ENCODE results near the gene GRIN2A.

GRIN2A gene

DNA sequence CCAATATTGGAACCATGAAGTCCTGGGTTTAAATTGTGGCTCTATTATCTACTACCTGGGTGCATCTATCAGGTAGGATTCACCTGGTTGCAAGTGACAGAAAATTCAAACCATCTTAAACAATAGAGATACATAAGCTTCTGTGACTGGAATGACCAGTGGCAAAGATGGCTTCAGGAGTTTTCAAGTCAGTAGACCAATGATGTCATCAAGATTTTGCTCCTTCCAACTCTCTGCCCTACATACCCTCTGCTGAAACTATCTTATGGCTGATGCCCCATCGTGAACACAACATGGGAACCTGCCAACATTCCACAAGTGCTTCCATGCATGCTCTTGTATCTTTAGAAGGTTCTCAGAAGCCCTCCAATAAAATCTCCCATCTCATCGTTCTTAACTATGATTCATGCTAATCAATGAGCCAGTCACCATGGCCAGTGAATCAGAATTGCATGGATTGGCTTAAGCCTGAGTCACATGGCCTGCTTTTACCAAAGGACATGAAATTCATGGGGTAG lies 180.9 kb downstream of the GRIN2A start:
- TF ChIP-seq SPI1 (IDR thresholded peaks at IDR 0.05; ENCODE audit: borderline replicate concordance, low read depth), result no peak
- no peak for TF ChIP-seq GABPA (IDR thresholded peaks at IDR 0.05; ENCODE audit: low read depth)
- TF ChIP-seq, protein P1, sequence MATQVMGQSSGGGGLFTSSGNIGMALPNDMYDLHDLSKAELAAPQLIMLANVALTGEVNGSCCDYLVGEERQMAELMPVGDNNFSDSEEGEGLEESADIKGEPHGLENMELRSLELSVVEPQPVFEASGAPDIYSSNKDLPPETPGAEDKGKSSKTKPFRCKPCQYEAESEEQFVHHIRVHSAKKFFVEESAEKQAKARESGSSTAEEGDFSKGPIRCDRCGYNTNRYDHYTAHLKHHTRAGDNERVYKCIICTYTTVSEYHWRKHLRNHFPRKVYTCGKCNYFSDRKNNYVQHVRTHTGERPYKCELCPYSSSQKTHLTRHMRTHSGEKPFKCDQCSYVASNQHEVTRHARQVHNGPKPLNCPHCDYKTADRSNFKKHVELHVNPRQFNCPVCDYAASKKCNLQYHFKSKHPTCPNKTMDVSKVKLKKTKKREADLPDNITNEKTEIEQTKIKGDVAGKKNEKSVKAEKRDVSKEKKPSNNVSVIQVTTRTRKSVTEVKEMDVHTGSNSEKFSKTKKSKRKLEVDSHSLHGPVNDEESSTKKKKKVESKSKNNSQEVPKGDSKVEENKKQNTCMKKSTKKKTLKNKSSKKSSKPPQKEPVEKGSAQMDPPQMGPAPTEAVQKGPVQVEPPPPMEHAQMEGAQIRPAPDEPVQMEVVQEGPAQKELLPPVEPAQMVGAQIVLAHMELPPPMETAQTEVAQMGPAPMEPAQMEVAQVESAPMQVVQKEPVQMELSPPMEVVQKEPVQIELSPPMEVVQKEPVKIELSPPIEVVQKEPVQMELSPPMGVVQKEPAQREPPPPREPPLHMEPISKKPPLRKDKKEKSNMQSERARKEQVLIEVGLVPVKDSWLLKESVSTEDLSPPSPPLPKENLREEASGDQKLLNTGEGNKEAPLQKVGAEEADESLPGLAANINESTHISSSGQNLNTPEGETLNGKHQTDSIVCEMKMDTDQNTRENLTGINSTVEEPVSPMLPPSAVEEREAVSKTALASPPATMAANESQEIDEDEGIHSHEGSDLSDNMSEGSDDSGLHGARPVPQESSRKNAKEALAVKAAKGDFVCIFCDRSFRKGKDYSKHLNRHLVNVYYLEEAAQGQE (IDR thresholded peaks at IDR 0.05; ENCODE audit: insufficient replicate concordance, low read depth), result no peak
- no peak for TF ChIP-seq CTCF (IDR thresholded peaks at IDR 0.05; ENCODE audit: insufficient read depth, low read length)
- TF ChIP-seq POLR2AphosphoS5 (IDR thresholded peaks at IDR 0.05; ENCODE audit: low read depth), result no peak
- Histone ChIP-seq H3K27ac (replicated peaks) (no peak overlapping the region), H3K4me3 (replicated peaks; ENCODE audit: insufficient read depth, low read length) (no peak overlapping the region), H3K27me3 (ENCODE audit: insufficient read depth, poor library complexity, severe bottlenecking) (no peaks in the 10 kb centered on the region)
- no peak for DNase-seq (ENCODE audit: low read depth in 1 of 2, low spot score in 1 of 2)

DNA sequence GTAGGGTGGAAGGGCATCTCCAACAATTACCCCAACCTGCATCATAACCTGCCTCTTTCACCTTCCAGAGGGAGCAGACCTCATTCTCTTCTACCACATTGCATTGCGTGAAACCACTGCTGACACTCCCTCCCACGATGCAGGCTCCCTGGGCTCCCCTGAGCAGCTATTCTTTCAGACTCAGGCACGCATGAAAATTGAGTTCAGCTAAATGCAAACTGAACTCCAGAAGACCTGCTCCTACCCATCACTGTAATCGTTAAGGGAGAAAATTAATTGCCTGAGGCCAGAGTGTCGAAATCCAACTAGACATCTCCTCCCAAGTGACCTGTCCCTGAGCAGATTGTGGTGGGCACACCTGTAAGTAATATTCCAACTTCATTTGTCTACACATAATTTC lies 186.0 kb downstream of the GRIN2A start:
- Histone ChIP-seq H3K4me3 (replicated peaks; ENCODE audit: insufficient read depth, low read length) (no peak overlapping the region), H3K27ac (replicated peaks) (no peak overlapping the region), H3K27me3 (ENCODE audit: insufficient read depth, poor library complexity, severe bottlenecking) (no peaks in the 10 kb centered on the region)
- TF ChIP-seq SPI1 (IDR thresholded peaks at IDR 0.05; ENCODE audit: borderline replicate concordance, low read depth) (no peak), CTCF (IDR thresholded peaks at IDR 0.05; ENCODE audit: insufficient read depth, low read length) (no peak), POLR2AphosphoS5 (IDR thresholded peaks at IDR 0.05; ENCODE audit: low read depth) (no peak), GABPA (IDR thresholded peaks at IDR 0.05; ENCODE audit: low read depth) (no peak)
- TF ChIP-seq, protein P1 (IDR thresholded peaks at IDR 0.05; ENCODE audit: insufficient replicate concordance, low read depth), result no peak
- no peak for DNase-seq (ENCODE audit: low read depth in 1 of 2, low spot score in 1 of 2)

- DNase-seq (ENCODE audit: low read depth in 1 of 2, low spot score in 1 of 2), result no peak
- Histone ChIP-seq H3K27ac (replicated peaks) (no peak overlapping the region), H3K4me3 (replicated peaks; ENCODE audit: insufficient read depth, low read length) (no peak overlapping the region), H3K27me3 (ENCODE audit: insufficient read depth, poor library complexity, severe bottlenecking) (no peaks in the 10 kb centered on the region)
- TF ChIP-seq, protein P1 (IDR thresholded peaks at IDR 0.05; ENCODE audit: insufficient replicate concordance, low read depth), result no peak
- TF ChIP-seq POLR2AphosphoS5 (IDR thresholded peaks at IDR 0.05; ENCODE audit: low read depth) (no peak), SPI1 (IDR thresholded peaks at IDR 0.05; ENCODE audit: borderline replicate concordance, low read depth) (no peak), GABPA (IDR thresholded peaks at IDR 0.05; ENCODE audit: low read depth) (no peak), CTCF (IDR thresholded peaks at IDR 0.05; ENCODE audit: insufficient read depth, low read length) (no peak)
These were observed 189.8 kb downstream of the GRIN2A start for GRCh38 chr16:9992441-9992840.

All from HL-60 (cell line).